NCI-H2171 treated with DMSO at 0.1 percent for 48 hours (cell line): ENCODE measurements around the gene TES.
"Not testable (repeated sequence)": the region's sequence is repeated elsewhere in the genome, so short reads cannot be mapped to it uniquely, and the experiment has no call there.

Experiments used
- DNase-seq: peaks from one replicate; lab custom pipeline; 2025; lab: John Stamatoyannopoulos, UW

Gene TES

GRCh38 chr7:116244803-116245202 lies 34.5 kb downstream of the TES start:
- not testable (repeated sequence) for DNase-seq

GRCh38 chr7:116246357-116246756 lies 36.0 kb downstream of the TES start:
- DNase-seq = no peak

GRCh38 chr7:116249969-116250553 lies 39.7 kb downstream of the TES start:
- no peak for DNase-seq

- no peak for DNase-seq
Observed at GRCh38 chr7:116251675-116252074, 41.3 kb downstream of the TES start.

- DNase-seq = no peak
Observed at GRCh38 chr7:116252249-116252648, 41.9 kb downstream of the TES start.

GRCh38 chr7:116257156-116257555 lies 46.8 kb downstream of the TES start:
- no peak for DNase-seq

GRCh38 chr7:116258734-116259133 lies 48.4 kb downstream of the TES start:
- peak; percentile 23 for DNase-seq

GRCh38 chr7:116259156-116259870 lies 49.0 kb downstream of the TES start:
- no peak for DNase-seq

- no peak for DNase-seq
Observed at GRCh38 chr7:116259871-116260440, 49.6 kb downstream of the TES start.

- DNase-seq = no peak
Observed at GRCh38 chr7:116261904-116262303, 51.6 kb downstream of the TES start.

GRCh38 chr7:116265881-116266280 lies 55.5 kb downstream of the TES start:
- DNase-seq = no peak

- DNase-seq = no peak
Observed at GRCh38 chr7:116269466-116269865, 59.1 kb downstream of the TES start.

GRCh38 chr7:116271161-116271913 lies 61.0 kb downstream of the TES start:
- DNase-seq = no peak

GRCh38 chr7:116271963-116272886 lies 61.9 kb downstream of the TES start:
- no peak for DNase-seq

- DNase-seq = no peak
Observed at GRCh38 chr7:116273283-116273917, 63.1 kb downstream of the TES start.

GRCh38 chr7:116273918-116274301 lies 63.6 kb downstream of the TES start:
- DNase-seq = no peak

- no peak for DNase-seq
Observed at GRCh38 chr7:116277070-116277469, 66.7 kb downstream of the TES start.

GRCh38 chr7:116279217-116279616 lies 68.9 kb downstream of the TES start:
- DNase-seq = no peak

- no peak for DNase-seq
Observed at GRCh38 chr7:116280803-116281202, 70.5 kb downstream of the TES start.

GRCh38 chr7:116283595-116284204 lies 73.4 kb downstream of the TES start:
- no peak for DNase-seq

- no peak for DNase-seq
Observed at GRCh38 chr7:116284390-116284789, 74.1 kb downstream of the TES start.
